Panc1 (cell line): ENCODE results near the gene RANBP3. TPM values are rescaled to one million over a fixed set of nuclear protein-coding genes. Genes with fewer than 3 reads are reported as not detected.

ENCODE experiments used
- ATAC-seq: fragments of 200-7000 bp; cut with Tn5 transposase; 2 replicates; pipeline ENCODE4 v1.9.1; 2020; ENCODE audit warnings: mild to moderate bottlenecking, moderate library complexity
- BruUV-seq: library from RNA; stranded (reverse); fragments of 400-500 nt; replicated peaks from 2 replicates; lab custom pipeline; 2021; lab: Mats Ljungman, UMichigan
- CTCF ChIA-PET: fragments of 300-600 bp; sonication (Branson Sonifier 250); formaldehyde crosslinking; loops from one replicate; lab custom pipeline; 2022; ENCODE audit warnings: antibody characterized with exemption; lab: Charles Lee
- POLR2A ChIA-PET: fragments of 300-600 bp; sonication (Branson Sonifier 250); formaldehyde crosslinking; loops from one replicate; lab custom pipeline; 2022; ENCODE audit warnings: antibody characterized with exemption; lab: Charles Lee
- DNase-seq: peaks from one replicate; pipeline ENCODE4 v3.0.0-alpha.2; 2010; ENCODE audit warnings: low read depth, low spot score
- H3K27ac ChIP-seq: 2 replicates; pipeline ENCODE4 v1.5.1; 2011; ENCODE audit warnings: mild to moderate bottlenecking, low read length, inconsistent platforms
- H3K27me3 ChIP-seq: fragments of 200-500 bp; sonication (Bioruptor generic); 2 replicates; pipeline ENCODE4 v1.6.0; 2014; ENCODE audit warnings: low read length, inconsistent platforms; ENCODE audit not compliant: control insufficient read depth, insufficient read depth
- H3K36me3 ChIP-seq: fragments of 200-500 bp; sonication (Bioruptor generic); 2 replicates; pipeline ENCODE4 v1.5.1; 2014; ENCODE audit warnings: inconsistent platforms, mild to moderate bottlenecking, low read length, moderate library complexity; ENCODE audit not compliant: control insufficient read depth, insufficient read depth
- H3K4me1 ChIP-seq: 2 replicates; pipeline ENCODE4 v1.5.1; 2011; ENCODE audit warnings: inconsistent platforms, mild to moderate bottlenecking, low read length, moderate library complexity; ENCODE audit not compliant: control insufficient read depth, insufficient read depth
- H3K4me3 ChIP-seq, 2 experiments: 2 replicates each; pipeline ENCODE4 v1.5.1; 2011 to 2012; ENCODE audit warnings: low read depth in 2 of 2, low read length in 2 of 2, mild to moderate bottlenecking in 2 of 2, inconsistent platforms in 1 of 2, moderate library complexity in 1 of 2
- H3K9me3 ChIP-seq: fragments of 200-500 bp; sonication (Bioruptor generic); 2 replicates; pipeline ENCODE4 v1.5.1; 2014; ENCODE audit warnings: low read depth, mild to moderate bottlenecking, inconsistent platforms, low read length, moderate library complexity; ENCODE audit not compliant: control insufficient read depth, insufficient read depth
- CTCF ChIP-seq: fragments of 450-650 bp; IDR thresholded peaks from 2 replicates; pipeline ENCODE4 v1.5.1; 2017; ENCODE audit warnings: mild to moderate bottlenecking
- POLR2AphosphoS5 ChIP-seq: IDR thresholded peaks from 2 replicates; pipeline ENCODE4 v1.6.1; 2012; ENCODE audit warnings: mild to moderate bottlenecking, low read depth, low read length, moderate library complexity
- REST ChIP-seq, 2 experiments: IDR thresholded peaks; 2 replicates each; pipeline ENCODE4 v1.6.1; 2011 to 2012; ENCODE audit warnings: low read depth in 2 of 2, control low read depth in 1 of 2, low read length in 1 of 2, mild to moderate bottlenecking in 1 of 2, moderate library complexity in 1 of 2; ENCODE audit not compliant: insufficient read depth in 1 of 2
- SIN3A ChIP-seq: IDR thresholded peaks from 2 replicates; pipeline ENCODE4 v1.6.1; 2012; ENCODE audit warnings: low read depth, mild to moderate bottlenecking, low read length, moderate library complexity, borderline replicate concordance; ENCODE audit not compliant: insufficient read depth
- TCF7L2 ChIP-seq: IDR thresholded peaks from 2 replicates; pipeline ENCODE4 v1.6.1; 2011; ENCODE audit warnings: mild to moderate bottlenecking, low read depth, low read length, inconsistent platforms
- in situ Hi-C: cut with HindIII; loops from 2 replicates; pipeline ENCODE4 v1.10.0; 2016; ENCODE audit warnings: low sequenced_read_pairs, low pct_unique_long_range_greater_than_20kb
- intact Hi-C: fragments of 100-400 bp; cut with micrococcal nuclease; formaldehyde crosslinking; loops from one replicate; pipeline ENCODE4 v1.10.0; 2022; ENCODE audit not compliant: unreplicated experiment
- total RNA-seq: library from RNA; stranded (reverse); gene quantifications from one replicate; pipeline ENCODE4 v1.2.1, GENCODE V29; 2021; ENCODE audit not compliant: unreplicated experiment

Gene RANBP3
- total RNA-seq, 1 experiment from 2014 or later: 54.6 TPM

DNA sequence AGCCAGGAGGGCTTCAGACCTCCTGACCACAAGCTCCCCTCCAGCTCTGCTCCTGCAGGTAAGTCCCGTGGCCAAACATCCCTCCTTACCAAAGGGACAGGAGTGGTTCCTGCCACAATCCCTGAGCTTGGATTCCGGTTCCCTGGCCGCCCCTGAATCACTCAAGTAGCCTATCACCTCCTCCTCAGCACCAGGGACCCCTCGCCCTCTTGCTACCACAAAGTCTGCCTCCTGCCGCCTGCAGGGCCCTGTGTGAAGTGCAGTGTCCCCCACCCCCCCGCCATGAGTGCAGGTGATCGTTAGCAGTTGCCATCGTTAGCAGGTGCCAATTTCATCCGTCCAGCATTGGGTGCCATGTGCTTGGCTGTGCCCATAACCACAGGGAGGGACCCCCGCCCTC is 40.8 kb upstream of the RANBP3 start:
- CTCF ChIA-PET: no interaction called here
- Histone ChIP-seq H3K9me3 (no peaks in the 10 kb centered on the region), H3K4me3 (no peak overlapping the region), H3K4me1 (no peaks in the 10 kb centered on the region), H3K27me3 (no peaks in the 10 kb centered on the region), H3K27ac (no peak overlapping the region), H3K36me3 (no peaks in the 10 kb centered on the region)
- DNase-seq: no peak
- TF ChIP-seq REST (IDR thresholded peaks at IDR 0.05; ENCODE audit: insufficient read depth in 1 of 2, low read depth in 2 of 2, low read length in 1 of 2): no peak
- TF ChIP-seq TCF7L2: no peak
- TF ChIP-seq SIN3A: no peak
- TF ChIP-seq CTCF: no peak
- no peak for TF ChIP-seq POLR2AphosphoS5
- POLR2A ChIA-PET: no interaction called here
- in situ Hi-C loops: no loop called here
- BruUV-seq: no TSS peak
- ATAC-seq: no peak
- intact Hi-C loops: no loop called here

GRCh38 chr19:6017576-6017975 is 39.6 kb upstream of the RANBP3 start:
- intact Hi-C loops (no loop called here), in situ Hi-C loops (no loop called here)
- Histone ChIP-seq H3K36me3 (no peaks in the 10 kb centered on the region), H3K4me1 (no peaks in the 10 kb centered on the region), H3K9me3 (no peaks in the 10 kb centered on the region), H3K27ac (no peak overlapping the region), H3K27me3 (no peaks in the 10 kb centered on the region), H3K4me3 (no peak overlapping the region)
- CTCF ChIA-PET: interaction anchor here (0.7 kb wide), 1 partner anchor 313 kb away, joined by 5 read pairs; no protein-coding TSS in a partner anchor
- POLR2A ChIA-PET: no interaction called here
- ATAC-seq: no peak
- TF ChIP-seq REST (IDR thresholded peaks at IDR 0.05; ENCODE audit: insufficient read depth in 1 of 2, low read depth in 2 of 2, low read length in 1 of 2) (no peak), SIN3A (no peak), TCF7L2 (no peak), POLR2AphosphoS5 (no peak), CTCF (no peak)
- DNase-seq: no peak
- no TSS peak for BruUV-seq
